ENCODE results near the gene RAB11FIP4. TPM values are rescaled to one million over a fixed set of nuclear protein-coding genes. Genes with fewer than 3 reads are reported as not detected.

The RAB11FIP4 gene
- total and polyA plus RNA-seq, 2 of the 8 experiments (the other 6 are each of a cell fraction or from before 2014, with no cell fraction given): 21.7 to 53.2 TPM

DNA sequence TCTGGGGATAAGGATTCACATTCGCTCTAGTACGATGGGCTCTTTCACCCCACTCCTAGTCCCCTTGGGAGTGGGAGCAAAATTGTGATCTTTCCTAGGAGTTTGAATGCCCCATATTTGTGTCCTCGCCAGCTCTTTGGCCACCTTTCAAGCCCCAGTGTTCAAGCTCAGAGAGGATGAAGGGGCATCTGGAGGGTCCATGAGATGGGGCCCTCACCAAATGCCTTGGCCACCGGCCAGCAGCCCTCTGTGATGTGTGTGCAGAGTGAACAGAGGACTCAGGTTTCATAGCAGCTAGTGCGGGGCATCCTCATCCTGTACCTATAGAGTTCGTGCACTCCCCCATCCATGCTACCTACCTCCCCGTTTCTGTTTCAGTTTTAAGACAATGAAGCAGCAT, 140.6 kb downstream of the RAB11FIP4 start:
- ChIA-PET POLR2A (ENCODE audit: partially characterized antibody) (no interaction called here), CTCF (ENCODE audit: partially characterized antibody) (interaction anchor here (0.6 to 16.9 kb wide), 7 partner anchors 9 to 310 kb away, joined by 3 to 325 read pairs (median 7); no protein-coding TSS in a partner anchor)
- H2BK12ac ChIP-seq (ENCODE audit: low read depth, low read length): no peak overlapping the region
- no peak for FAIRE-seq
- H3K9ac ChIP-seq (replicated peaks in 1 of 4; ENCODE audit: extremely low read depth in 1 of 4, low read depth in 3 of 4, low read length in 3 of 4): no peak overlapping the region
- H3K27me3 ChIP-seq (replicated peaks in 1 of 4; ENCODE audit: control insufficient read depth in 3 of 4, extremely low read depth in 1 of 4, insufficient read depth in 3 of 4, low read length in 3 of 4): no peaks in the 10 kb centered on the region
- H2BK5ac ChIP-seq (ENCODE audit: low read depth, low read length): no peak overlapping the region
- no peak overlapping the region for H3K27ac ChIP-seq (ENCODE audit: low read depth, low read length)
- H3K23ac ChIP-seq (ENCODE audit: insufficient read length): no peak overlapping the region
- no peak overlapping the region for H4K5ac ChIP-seq (ENCODE audit: insufficient read length, low read depth, low read length)
- no peaks in the 10 kb centered on the region for H3K23me2 ChIP-seq (ENCODE audit: low read depth, low read length)
- TF ChIP-seq RNF2 (IDR thresholded peaks at IDR 0.05; ENCODE audit: borderline replicate concordance, low read depth, low read length, missing control alignments, poor library complexity, severe bottlenecking) (no peak), GABPA (IDR thresholded peaks at IDR 0.05; ENCODE audit: borderline replicate concordance, insufficient read depth, low read length) (no peak), POLR2AphosphoS5 (IDR thresholded peaks at IDR 0.05; ENCODE audit: low read depth, low read length) (no peak), NANOG (IDR thresholded peaks at IDR 0.05; ENCODE audit: insufficient read depth, low read depth, low read length, poor library complexity, severe bottlenecking) (no peak), POU5F1 (IDR thresholded peaks at IDR 0.05; ENCODE audit: low read depth, low read length) (no peak), KDM1A (IDR thresholded peaks at IDR 0.05; ENCODE audit: borderline replicate concordance, low read length) (no peak)
- H4K8ac ChIP-seq (ENCODE audit: extremely low read depth, insufficient read depth, low read length): no peak overlapping the region
- H3K4me1 ChIP-seq (replicated peaks in 1 of 4; ENCODE audit: control insufficient read depth in 3 of 4, insufficient read depth in 4 of 4, low read length in 3 of 4): peaks cover 0 to 4% (median 2%) of the 10 kb centered on the region in 4 experiments; a peak in 2 of 7 replicates
- no peak overlapping the region for H2BK20ac ChIP-seq (ENCODE audit: low read length)
- H3K9me3 ChIP-seq (ENCODE audit: insufficient read depth in 2 of 2, low read depth in 1 of 2, low read length in 1 of 2): no peaks in the 10 kb centered on the region
- 89% methylated on average over 7 of the region's 7 CpGs; no CpG with 5 or more reads in 1 of the 2 experiments for WGBS, 2 experiments (ENCODE audit: extremely low coverage in 1 of 2, insufficient coverage in 1 of 2, insufficient read length in 1 of 2, insufficient replicate concordance in 2 of 2, low coverage in 1 of 2, low lambda C conversion rate in 2 of 2, missing lambda C conversion rate in 1 of 2)
- H3K4ac ChIP-seq (replicated peaks; ENCODE audit: insufficient read length, low read depth, low read length): no peak overlapping the region
- H3K56ac ChIP-seq (replicated peaks; ENCODE audit: insufficient read length, low read depth, low read length): no peak overlapping the region
- no peak overlapping the region for H2AK5ac ChIP-seq (ENCODE audit: low read depth, low read length)
- H3K4me3 ChIP-seq (ENCODE audit: extremely low read depth in 1 of 4, insufficient read depth in 2 of 4, low read depth in 3 of 4, low read length in 4 of 4): no peak overlapping the region
- H4K91ac ChIP-seq (replicated peaks; ENCODE audit: insufficient read length, low read length): no peak overlapping the region
- no peaks in the 10 kb centered on the region for H3K79me2 ChIP-seq (ENCODE audit: control insufficient read depth in 1 of 2, insufficient read depth in 2 of 2, low read length in 2 of 2)
- H2AFZ ChIP-seq (ENCODE audit: low read length): no peak overlapping the region
- H3K4me2 ChIP-seq (ENCODE audit: insufficient read depth in 1 of 2, low read depth in 2 of 2, low read length in 2 of 2): no peak overlapping the region
- H2BK120ac ChIP-seq (replicated peaks; ENCODE audit: low read depth, low read length): no peak overlapping the region
- no peak overlapping the region for H3K14ac ChIP-seq (ENCODE audit: insufficient read length)
- H3K79me1 ChIP-seq (ENCODE audit: low read depth, low read length): no peaks in the 10 kb centered on the region
- H2BK15ac ChIP-seq (ENCODE audit: low read length): no peak overlapping the region
- peaks cover 8 to 25% (median 20%) of the 10 kb centered on the region in 4 experiments; a peak in 6 of 8 replicates for H3K36me3 ChIP-seq (ENCODE audit: control insufficient read depth in 2 of 4, insufficient read depth in 4 of 4, low read length in 3 of 4)
- no peaks in the 10 kb centered on the region for H4K20me1 ChIP-seq (replicated peaks in 1 of 2; ENCODE audit: control insufficient read depth in 1 of 2, insufficient read depth in 2 of 2, low read length in 2 of 2)
- DNase-seq (ENCODE audit: low read depth in 1 of 2, low spot score in 2 of 2): no peak
- no peak overlapping the region for H3K18ac ChIP-seq (ENCODE audit: extremely low read depth, low read length)
